Caco-2 (cell line): ENCODE data around the gene RPL34. TPM values are rescaled to one million over a fixed set of nuclear protein-coding genes. Genes with fewer than 3 reads are reported as not detected.

Experiments
- BruUV-seq: library from RNA; stranded (reverse); fragments of 400-500 nt; replicated peaks from 2 replicates; lab custom pipeline; 2021; lab: Mats Ljungman, UMichigan
- CTCF ChIA-PET: fragments of 300-600 bp; sonication (Branson Sonifier 250); formaldehyde crosslinking; loops from one replicate; lab custom pipeline; 2022; ENCODE audit warnings: antibody characterized with exemption; lab: Charles Lee
- POLR2A ChIA-PET: fragments of 300-600 bp; sonication (Branson Sonifier 250); formaldehyde crosslinking; loops from one replicate; lab custom pipeline; 2022; ENCODE audit warnings: antibody characterized with exemption; lab: Charles Lee
- DNase-seq, 2 experiments: peaks; one replicate each; pipeline versions ENCODE4 v3.0.0 to v3.0.0-alpha.2; 2020 to 2022
- H3K27me3 ChIP-seq: replicated peaks from 2 replicates; pipeline ENCODE4 v1.6.0; 2011; ENCODE audit warnings: low read length; ENCODE audit not compliant: control insufficient read depth, insufficient read depth
- H3K36me3 ChIP-seq: 2 replicates; pipeline ENCODE4 v1.5.1; 2011; ENCODE audit warnings: low read length; ENCODE audit not compliant: control insufficient read depth, insufficient read depth
- H3K4me1 ChIP-seq: fragments of 250-450 bp; sonication (Bioruptor Pico); 2 replicates; pipeline ENCODE4 v1.5.1; 2020; ENCODE audit warnings: mild to moderate bottlenecking
- H3K4me3 ChIP-seq: 2 replicates; pipeline ENCODE4 v1.5.1; 2011; ENCODE audit warnings: low read depth, mild to moderate bottlenecking, control low read depth, low read length
- H3K9me3 ChIP-seq: fragments of 250-450 bp; sonication (Bioruptor Pico); 2 replicates; pipeline ENCODE4 v1.5.1; 2020; ENCODE audit warnings: mild to moderate bottlenecking, moderate library complexity
- H3K27ac Mint-ChIP-seq: one replicate; pipeline ENCODE4 v1.8.0; 2022; ENCODE audit warnings: mixed read lengths; ENCODE audit not compliant: unreplicated experiment
- H3K27me3 Mint-ChIP-seq: one replicate; pipeline ENCODE4 v1.8.0; 2022; ENCODE audit warnings: mixed read lengths; ENCODE audit not compliant: insufficient read depth, unreplicated experiment
- H3K36me3 Mint-ChIP-seq: one replicate; pipeline ENCODE4 v1.8.0; 2022; ENCODE audit warnings: mild to moderate bottlenecking, mixed read lengths; ENCODE audit not compliant: insufficient read depth, unreplicated experiment
- H3K4me1 Mint-ChIP-seq: one replicate; pipeline ENCODE4 v1.8.0; 2022; ENCODE audit warnings: low read depth, mixed read lengths; ENCODE audit not compliant: unreplicated experiment
- H3K4me3 Mint-ChIP-seq: one replicate; pipeline ENCODE4 v1.8.0; 2022; ENCODE audit warnings: mild to moderate bottlenecking, moderate library complexity, mixed read lengths; ENCODE audit not compliant: unreplicated experiment
- H3K9me3 Mint-ChIP-seq: one replicate; pipeline ENCODE4 v1.8.0; 2022; ENCODE audit warnings: mixed read lengths; ENCODE audit not compliant: unreplicated experiment
- CTCF ChIP-seq, 2 experiments: fragments of 200-600 bp in 1 of 2; IDR thresholded peaks; 1 replicate in 1 of 2; 2 replicates in 1 of 2; pipeline versions ENCODE4 v1.5.1 to v1.8.0; 2011 to 2022; ENCODE audit warnings: antibody characterized with exemption in 1 of 2, control low read depth in 1 of 2, inconsistent platforms in 1 of 2, low read depth in 1 of 2, low read length in 1 of 2, mild to moderate bottlenecking in 1 of 2, moderate library complexity in 1 of 2; ENCODE audit not compliant: insufficient read depth in 1 of 2, severe bottlenecking in 1 of 2, unreplicated experiment in 1 of 2
- intact Hi-C: fragments of 100-400 bp; cut with micrococcal nuclease; formaldehyde crosslinking; loops from one replicate; pipeline ENCODE4 v1.10.0; 2022; ENCODE audit not compliant: unreplicated experiment
- total RNA-seq: library from RNA; stranded (reverse); gene quantifications from 2 replicates; pipeline ENCODE4 v1.2.3, GENCODE V29; 2022

Gene RPL34
- total RNA-seq, 1 experiment from 2014 or later, result 1,075 TPM

GRCh38 chr4:108601532-108601931 is 18.8 kb upstream of the RPL34 start:
- ChIA-PET POLR2A (no interaction called here), CTCF (no interaction called here)
- Mint-ChIP-seq H3K27ac (no peak overlapping the region), H3K4me1 (no peaks in the 10 kb centered on the region), H3K27me3 (no peaks in the 10 kb centered on the region), H3K9me3 (peaks cover 5% of the 10 kb centered on the region), H3K4me3 (no peak overlapping the region), H3K36me3 (no peaks in the 10 kb centered on the region)
- DNase-seq, result no peak
- TF ChIP-seq CTCF (IDR thresholded peaks at IDR 0.05; ENCODE audit: insufficient read depth in 1 of 2, low read depth in 1 of 2, low read length in 1 of 2, severe bottlenecking in 1 of 2, unreplicated experiment in 1 of 2), result no peak
- Histone ChIP-seq H3K36me3 (no peaks in the 10 kb centered on the region), H3K9me3 (no peaks in the 10 kb centered on the region), H3K4me1 (no peaks in the 10 kb centered on the region), H3K27me3 (no peaks in the 10 kb centered on the region), H3K4me3 (no peak overlapping the region)
- no TSS peak for BruUV-seq
- intact Hi-C loops, result no loop called here

DNA sequence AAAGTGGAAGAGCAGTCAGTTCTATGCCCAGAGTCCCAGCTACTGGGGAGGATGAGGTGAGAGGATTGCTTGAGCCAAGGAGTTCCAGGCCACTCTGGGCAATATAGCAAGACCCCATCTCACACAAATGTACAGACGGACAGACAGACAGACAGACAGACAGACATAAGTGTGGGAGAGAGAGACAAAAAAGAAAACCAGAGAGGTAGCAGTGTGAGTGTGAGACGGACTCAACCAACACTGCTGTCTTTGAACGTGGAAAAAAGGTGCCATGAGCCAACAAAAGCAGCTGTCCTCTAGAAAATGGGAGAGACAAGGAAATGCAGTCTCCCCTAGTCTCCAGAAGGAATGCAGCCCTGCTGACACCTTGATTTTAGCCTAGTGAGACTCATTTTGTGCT is 18.2 kb upstream of the RPL34 start:
- Histone ChIP-seq H3K4me1 (no peaks in the 10 kb centered on the region), H3K4me3 (no peak overlapping the region), H3K36me3 (no peaks in the 10 kb centered on the region), H3K27me3 (no peaks in the 10 kb centered on the region), H3K9me3 (no peaks in the 10 kb centered on the region)
- Mint-ChIP-seq H3K36me3 (no peaks in the 10 kb centered on the region), H3K27ac (no peak overlapping the region), H3K27me3 (no peaks in the 10 kb centered on the region), H3K4me1 (no peaks in the 10 kb centered on the region), H3K9me3 (no peaks in the 10 kb centered on the region), H3K4me3 (no peak overlapping the region)
- no TSS peak for BruUV-seq
- no peak for TF ChIP-seq CTCF (IDR thresholded peaks at IDR 0.05; ENCODE audit: insufficient read depth in 1 of 2, low read depth in 1 of 2, low read length in 1 of 2, severe bottlenecking in 1 of 2, unreplicated experiment in 1 of 2)
- ChIA-PET POLR2A (no interaction called here), CTCF (no interaction called here)
- intact Hi-C loops, result no loop called here
- no peak for DNase-seq

- H3K4me1 Mint-ChIP-seq, result no peaks in the 10 kb centered on the region
- H3K36me3 Mint-ChIP-seq, result no peaks in the 10 kb centered on the region
- no peaks in the 10 kb centered on the region for H3K27me3 Mint-ChIP-seq
- Histone ChIP-seq H3K36me3 (no peaks in the 10 kb centered on the region), H3K4me3 (no peak overlapping the region), H3K4me1 (no peaks in the 10 kb centered on the region), H3K9me3 (no peaks in the 10 kb centered on the region), H3K27me3 (no peaks in the 10 kb centered on the region)
- no TSS peak for BruUV-seq
- no peak overlapping the region for H3K4me3 Mint-ChIP-seq
- intact Hi-C loops, result no loop called here
- TF ChIP-seq CTCF (IDR thresholded peaks at IDR 0.05; ENCODE audit: insufficient read depth in 1 of 2, low read depth in 1 of 2, low read length in 1 of 2, severe bottlenecking in 1 of 2, unreplicated experiment in 1 of 2), result no peak
- POLR2A ChIA-PET, result interaction anchor here (0.6 kb wide), 1 partner anchor 439 kb away, joined by 3 read pairs; the partner anchor contains the start of gene LEF1
- DNase-seq, result no peak
- CTCF ChIA-PET, result no interaction called here
- H3K27ac Mint-ChIP-seq, result no peak overlapping the region
- H3K9me3 Mint-ChIP-seq, result no peaks in the 10 kb centered on the region
Measured at GRCh38 chr4:108607079-108607815, 13.1 kb upstream of the RPL34 start.
